ENCODE results near the gene LCP1. TPM values are rescaled to one million over a fixed set of nuclear protein-coding genes. Genes with fewer than 3 reads are reported as not detected.
A peak's percentile ranks its signal among the peaks of the same experiment; 100 is the strongest.

Gene LCP1
- total and polyA plus RNA-seq, 2 of the 13 experiments (the other 11 are each of a cell fraction or from before 2014, with no cell fraction given): 1.6 TPM

- no peaks in the 10 kb centered on the region for H3K27me3 ChIP-seq (ENCODE audit: control insufficient read depth in 1 of 2, insufficient read depth in 2 of 2, low read length in 2 of 2)
- H3K27ac ChIP-seq (ENCODE audit: extremely low read length, insufficient read depth, low read length): peak overlapping the region; percentile 87
- H4K20me1 ChIP-seq (ENCODE audit: insufficient read depth, low read length): no peaks in the 10 kb centered on the region
- H2AFZ ChIP-seq (ENCODE audit: low read length): no peak overlapping the region
- H3K36me3 ChIP-seq (replicated peaks in 1 of 2; ENCODE audit: control insufficient read depth in 1 of 2, insufficient read depth in 2 of 2, low read length in 2 of 2): peaks cover 5 to 12% of the 10 kb centered on the region in 2 experiments
- DNase-seq (ENCODE audit: low spot score) (no peak), FAIRE-seq (no peak), ATAC-seq (no peak)
- H3K9me3 ChIP-seq (ENCODE audit: low read length): no peaks in the 10 kb centered on the region
- POLR2A ChIA-PET: no interaction called here
- WGBS (ENCODE audit: low lambda C conversion rate): 74% methylated on average over 7 of the region's 7 CpGs
- peak overlapping the region; percentile 46 to 82 (median 71) for H3K4me3 ChIP-seq (replicated peaks in 1 of 3; ENCODE audit: insufficient read depth in 1 of 3, low read depth in 2 of 3, low read length in 3 of 3)
- H3K4me1 ChIP-seq (ENCODE audit: insufficient read depth, low read length): peaks cover 92% of the 10 kb centered on the region
- peak overlapping the region; percentile 80 for H3K4me2 ChIP-seq (ENCODE audit: low read depth, low read length)
- TF ChIP-seq ZMYM4 (CRISPR knock-in tag; IDR thresholded peaks at IDR 0.05) (peak; percentile 32; the same call in 1 of the 2 replicates), RBFOX2 (IDR thresholded peaks at IDR 0.05; ENCODE audit: low read depth, low read length) (peak; percentile 44; the same call in 1 of the 2 replicates), ZEB1 (IDR thresholded peaks at IDR 0.05; ENCODE audit: insufficient replicate concordance, low read depth) (no peak), ZBTB33 (CRISPR knock-in tag; IDR thresholded peaks at IDR 0.05) (peak; percentile 63; the same call in 1 of the 2 replicates), DMAP1 (CRISPR knock-in tag; IDR thresholded peaks at IDR 0.05) (no peak), ZNF33B (CRISPR knock-in tag; IDR thresholded peaks at IDR 0.05) (no peak), ZNF644 (CRISPR knock-in tag; IDR thresholded peaks at IDR 0.05; ENCODE audit: low read depth) (0 out of 2 replicates have a peak, but pooled peaks have one; percentile 42), EHMT2 (IDR thresholded peaks at IDR 0.05; ENCODE audit: borderline replicate concordance, low read depth, low read length) (0 out of 2 replicates have a peak, but pooled peaks have one; percentile 45), ZBTB38 (CRISPR knock-in tag; IDR thresholded peaks at IDR 0.05) (peak; percentile 76; the same call in 1 of the 2 replicates)
- in situ Hi-C loops (cut with HindIII; ENCODE audit: extremely low pct_ligation_motif_present, low pct_unique_long_range_greater_than_20kb): no loop called here
- CTCF ChIA-PET (ENCODE audit: low intra/inter-chr PET ratio, low total read pairs): no interaction called here
- H3K9ac ChIP-seq (ENCODE audit: insufficient read depth, low read depth, low read length): peak overlapping the region; percentile 75
- H3K79me2 ChIP-seq (ENCODE audit: insufficient read depth, low read length): peaks cover 69% of the 10 kb centered on the region
- intact Hi-C loops (cut with micrococcal nuclease; ENCODE audit: unreplicated experiment): no loop called here
- BruUV-seq (replicated peaks): no TSS peak
These were observed 78.9 kb downstream of the LCP1 start for GRCh38 chr13:46103037-46103436.
